Activated CD4-positive, alpha-beta memory T cell treated with anti-CD3 and anti-CD28 coated beads, Interleukin-2, amount 10 ng/mL, durations not matched to agents 7 days and 5 days (primary cell): ENCODE data around the gene ITK. TPM values are rescaled to one million over a fixed set of nuclear protein-coding genes. Genes with fewer than 3 reads are reported as not detected.

Source experiments
- CTCF ChIA-PET: fragments of 350-600 bp; sonication (Branson Sonifier 250); formaldehyde crosslinking; loops from one replicate; lab custom pipeline; 2021; ENCODE audit warnings: antibody characterized with exemption, inconsistent platforms; lab: Charles Lee
- POLR2A ChIA-PET: fragments of 350-600 bp; sonication (Branson Sonifier 250); formaldehyde crosslinking; loops from one replicate; lab custom pipeline; 2021; ENCODE audit warnings: antibody characterized with exemption; lab: Charles Lee
- DNase-seq: peaks from one replicate; pipeline ENCODE4 v3.0.0-alpha.2; 2020
- H3K27ac Mint-ChIP-seq: one replicate; pipeline ENCODE4 v1.8.0; 2021; ENCODE audit warnings: mild to moderate bottlenecking, mixed read lengths
- H3K27me3 Mint-ChIP-seq: one replicate; pipeline ENCODE4 v1.8.0; 2021; ENCODE audit warnings: mixed read lengths
- H3K36me3 Mint-ChIP-seq: one replicate; pipeline ENCODE4 v1.8.0; 2021; ENCODE audit warnings: low read depth, mixed read lengths
- H3K4me1 Mint-ChIP-seq: one replicate; pipeline ENCODE4 v1.8.0; 2021; ENCODE audit warnings: mixed read lengths
- H3K4me3 Mint-ChIP-seq: one replicate; pipeline ENCODE4 v1.8.0; 2021; ENCODE audit warnings: mild to moderate bottlenecking, mixed read lengths
- H3K9me3 Mint-ChIP-seq: one replicate; pipeline ENCODE4 v1.8.0; 2021; ENCODE audit warnings: mixed read lengths
- total RNA-seq, 2 experiments: library from RNA; stranded (reverse); gene quantifications; one replicate each; pipeline ENCODE4 v1.2.3, GENCODE V29; 2021

ITK gene
- total RNA-seq = 100 to 1,000 TPM; 247 to 249 TPM

GRCh38 chr5:157180374-157181264 lies at the start of gene ITK:
TSS of gene ITK (plus strand) at chr5:157180840. CDS start at chr5:157180978, 138 bp downstream.
- Mint-ChIP-seq H3K4me3 (peak within 1 kb of the TSS; percentile 94), H3K27me3 (no peaks in the 10 kb centered on the region), H3K4me1 (peaks cover 49% of the 10 kb centered on the region), H3K36me3 (peaks cover 52% of the 10 kb centered on the region), H3K9me3 (no peaks in the 10 kb centered on the region), H3K27ac (peak within 1 kb of the TSS; percentile 99)
- ChIA-PET CTCF (interaction anchor here (0.7 to 3.4 kb wide), 6 partner anchors 9 to 73 kb away, joined by 3 to 19 read pairs (median 6); no protein-coding TSS in a partner anchor), POLR2A (interaction anchor here (0.6 to 20.6 kb wide), 22 partner anchors 13 to 126 kb away, joined by 3 to 301 read pairs (median 6); partner anchors contain the start of genes GARIN3 and MED7)
- peak; percentile 67 for DNase-seq

GRCh38 chr5:157130925-157131324 lies 49.7 kb upstream of the ITK start:
- no peak overlapping the region for H3K4me3 Mint-ChIP-seq
- H3K27me3 Mint-ChIP-seq = peaks cover 2% of the 10 kb centered on the region
- ChIA-PET CTCF (interaction anchor here (0.7 to 3.9 kb wide), 11 partner anchors 9 to 1207 kb away, joined by 3 to 25 read pairs (median 5); partner anchors contain the start of genes HAVCR2 and MED7), POLR2A (interaction anchor here (3.0 kb wide), 1 partner anchor 11 kb away, joined by 21 read pairs; the partner anchor contains the start of gene MED7)
- peaks cover 26% of the 10 kb centered on the region for H3K4me1 Mint-ChIP-seq
- no peak overlapping the region for H3K27ac Mint-ChIP-seq
- DNase-seq = no peak
- peaks cover 10% of the 10 kb centered on the region for H3K36me3 Mint-ChIP-seq
- no peaks in the 10 kb centered on the region for H3K9me3 Mint-ChIP-seq

- ChIA-PET POLR2A (interaction anchor here (0.5 to 3.0 kb wide), 8 partner anchors 10 to 245 kb away, joined by 3 to 21 read pairs (median 4); partner anchors contain the start of genes HAVCR2 and MED7), CTCF (interaction anchor here (1.0 to 3.9 kb wide), 23 partner anchors 9 to 1188 kb away, joined by 3 to 25 read pairs (median 5); partner anchors contain the start of genes HAVCR2 and MED7)
- H3K36me3 Mint-ChIP-seq = peaks cover 21% of the 10 kb centered on the region
- no peak for DNase-seq
- H3K27me3 Mint-ChIP-seq = no peaks in the 10 kb centered on the region
- no peak overlapping the region for H3K4me3 Mint-ChIP-seq
- no peaks in the 10 kb centered on the region for H3K9me3 Mint-ChIP-seq
- H3K4me1 Mint-ChIP-seq = peaks cover 30% of the 10 kb centered on the region
- no peak overlapping the region for H3K27ac Mint-ChIP-seq
Observed at GRCh38 chr5:157132281-157132612, 48.4 kb upstream of the ITK start.

DNA sequence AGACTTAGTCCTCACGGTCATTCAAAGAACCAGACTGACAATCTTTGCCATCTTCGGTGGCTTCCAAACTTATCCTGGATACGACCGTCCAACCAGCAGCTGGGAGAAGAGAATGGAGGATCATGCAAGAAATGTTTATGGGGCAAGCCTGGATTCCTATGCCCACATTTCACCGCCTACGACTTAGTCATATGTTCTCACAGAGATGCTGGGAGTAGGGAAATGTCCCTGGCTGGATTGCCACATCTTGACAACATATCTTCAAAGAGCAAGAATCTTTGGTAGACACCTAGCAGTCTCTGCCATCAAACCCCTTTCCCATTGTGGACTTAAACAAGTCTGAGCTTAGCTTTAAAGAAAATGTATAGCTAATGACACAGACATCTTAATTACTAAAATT lies 42.9 kb upstream of the ITK start:
- DNase-seq = no peak
- ChIA-PET POLR2A (no interaction called here), CTCF (no interaction called here)
- Mint-ChIP-seq H3K27me3 (no peaks in the 10 kb centered on the region), H3K36me3 (peaks cover 63% of the 10 kb centered on the region), H3K27ac (no peak overlapping the region), H3K4me3 (no peak overlapping the region), H3K9me3 (no peaks in the 10 kb centered on the region), H3K4me1 (peaks cover 41% of the 10 kb centered on the region)

GRCh38 chr5:157142317-157143126 lies 38.1 kb upstream of the ITK start, which contains the start of gene MED7:
TSS of gene MED7 (minus strand) at chr5:157142865. CDS start at chr5:157139431, 3,434 bp downstream.
- Mint-ChIP-seq H3K4me1 (peaks cover 43% of the 10 kb centered on the region), H3K9me3 (no peaks in the 10 kb centered on the region), H3K4me3 (peak within 1 kb of the TSS; percentile 90), H3K27me3 (no peaks in the 10 kb centered on the region), H3K27ac (peak within 1 kb of the TSS; percentile 98), H3K36me3 (peaks cover 43% of the 10 kb centered on the region)
- ChIA-PET CTCF (interaction anchor here (0.8 to 3.1 kb wide), 27 partner anchors 10 to 306 kb away, joined by 3 to 25 read pairs (median 4); partner anchors contain the start of genes HAVCR2 and ITK), POLR2A (interaction anchor here (0.6 to 4.1 kb wide), 62 partner anchors 10 to 713 kb away, joined by 3 to 74 read pairs (median 7); partner anchors contain the start of genes CYFIP2, HAVCR1, HAVCR2 and ITK)
- DNase-seq = peak; percentile 96

DNA sequence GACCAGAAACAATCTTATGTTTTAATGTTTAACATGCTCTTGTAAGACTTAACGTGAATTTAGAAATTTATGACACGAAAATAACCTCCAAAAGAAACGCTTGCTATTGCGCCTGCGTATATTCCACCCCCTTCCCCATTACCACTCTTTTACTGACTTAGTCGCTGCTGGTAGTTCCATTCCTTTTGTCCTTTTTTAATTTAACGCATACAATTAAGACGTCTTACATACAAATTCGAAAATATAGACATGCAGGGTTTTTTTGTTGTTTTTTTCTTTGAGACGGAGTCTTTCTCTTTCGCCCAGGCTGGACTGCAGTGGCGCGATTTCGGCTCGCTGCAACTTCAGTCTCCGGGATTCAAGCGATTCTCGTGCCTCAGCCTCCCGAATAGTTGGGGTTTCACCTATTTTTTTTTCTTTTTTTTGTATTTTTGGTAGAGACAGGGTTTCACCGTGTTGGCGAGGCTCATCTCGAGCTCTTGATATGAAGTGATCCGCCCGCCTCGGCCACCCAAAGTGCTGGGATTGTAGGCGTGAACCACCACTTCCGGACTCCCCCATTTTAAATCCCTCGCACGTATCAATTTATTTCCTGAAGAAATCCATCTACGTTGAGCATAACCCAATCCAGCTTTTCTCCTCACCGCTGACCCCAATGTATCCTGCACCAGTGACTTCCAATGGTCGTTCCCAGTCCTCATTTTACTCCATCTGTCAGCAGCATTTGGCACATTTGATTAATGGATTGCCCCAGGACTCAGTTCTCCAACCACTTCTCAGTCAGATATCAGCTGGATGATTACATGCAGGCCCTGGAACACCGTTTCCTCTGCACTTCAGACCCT lies 37.3 kb upstream of the ITK start:
- POLR2A ChIA-PET = interaction anchor here (0.7 to 4.1 kb wide), 57 partner anchors 11 to 712 kb away, joined by 3 to 74 read pairs (median 8); partner anchors contain the start of genes CYFIP2, HAVCR1, HAVCR2 and ITK
- H3K4me3 Mint-ChIP-seq = peak overlapping the region; percentile 90
- DNase-seq = peak; percentile 60
- H3K36me3 Mint-ChIP-seq = peaks cover 35% of the 10 kb centered on the region
- H3K9me3 Mint-ChIP-seq = no peaks in the 10 kb centered on the region
- H3K27me3 Mint-ChIP-seq = no peaks in the 10 kb centered on the region
- CTCF ChIA-PET = interaction anchor here (0.8 to 3.1 kb wide), 22 partner anchors 11 to 307 kb away, joined by 3 to 25 read pairs (median 4); partner anchors contain the start of gene HAVCR2
- peaks cover 48% of the 10 kb centered on the region for H3K4me1 Mint-ChIP-seq
- peak overlapping the region; percentile 98 for H3K27ac Mint-ChIP-seq

GRCh38 chr5:157148734-157149615 lies 31.7 kb upstream of the ITK start:
- Mint-ChIP-seq H3K4me1 (peaks cover 36% of the 10 kb centered on the region), H3K27me3 (no peaks in the 10 kb centered on the region), H3K4me3 (no peak overlapping the region), H3K9me3 (no peaks in the 10 kb centered on the region), H3K27ac (peak overlapping the region; percentile 33), H3K36me3 (no peaks in the 10 kb centered on the region)
- POLR2A ChIA-PET = interaction anchor here (0.9 to 3.0 kb wide), 18 partner anchors 11 to 164 kb away, joined by 3 to 17 read pairs (median 5); partner anchors contain the start of gene ITK
- CTCF ChIA-PET = interaction anchor here (0.7 to 3.7 kb wide), 32 partner anchors 8 to 179 kb away, joined by 3 to 27 read pairs (median 6); partner anchors contain the start of genes CYFIP2 and ITK
- peak; percentile 85 for DNase-seq

DNA sequence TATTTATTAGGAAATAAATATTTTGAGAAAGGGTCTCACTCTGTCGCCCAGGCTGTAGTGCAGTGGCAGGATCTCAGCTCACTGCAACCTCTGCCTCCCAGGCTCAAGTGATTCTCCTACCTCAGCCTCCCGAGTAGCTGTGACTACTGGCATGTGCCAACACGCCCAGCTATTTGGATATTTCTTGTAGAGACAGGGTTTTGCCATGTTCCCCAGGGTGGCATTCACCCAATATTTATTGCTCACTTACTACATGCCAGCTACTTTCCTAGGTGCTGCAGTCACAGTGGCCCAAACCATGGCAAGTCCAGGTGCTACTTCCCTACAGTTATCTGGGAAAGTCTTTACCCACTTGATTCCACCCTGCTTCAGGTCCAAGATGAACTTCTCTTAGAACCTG lies 29.6 kb upstream of the ITK start:
- Mint-ChIP-seq H3K27me3 (no peaks in the 10 kb centered on the region), H3K36me3 (no peaks in the 10 kb centered on the region), H3K4me1 (peaks cover 52% of the 10 kb centered on the region), H3K9me3 (no peaks in the 10 kb centered on the region), H3K27ac (no peak overlapping the region), H3K4me3 (no peak overlapping the region)
- ChIA-PET CTCF (interaction anchor here (0.9 to 3.7 kb wide), 4 partner anchors 29 to 154 kb away, joined by 4 to 19 read pairs (median 4); partner anchors contain the start of gene ITK), POLR2A (interaction anchor here (0.8 to 3.0 kb wide), 3 partner anchors 16 to 140 kb away, joined by 3 to 15 read pairs (median 3); no protein-coding TSS in a partner anchor)
- DNase-seq = no peak

DNA sequence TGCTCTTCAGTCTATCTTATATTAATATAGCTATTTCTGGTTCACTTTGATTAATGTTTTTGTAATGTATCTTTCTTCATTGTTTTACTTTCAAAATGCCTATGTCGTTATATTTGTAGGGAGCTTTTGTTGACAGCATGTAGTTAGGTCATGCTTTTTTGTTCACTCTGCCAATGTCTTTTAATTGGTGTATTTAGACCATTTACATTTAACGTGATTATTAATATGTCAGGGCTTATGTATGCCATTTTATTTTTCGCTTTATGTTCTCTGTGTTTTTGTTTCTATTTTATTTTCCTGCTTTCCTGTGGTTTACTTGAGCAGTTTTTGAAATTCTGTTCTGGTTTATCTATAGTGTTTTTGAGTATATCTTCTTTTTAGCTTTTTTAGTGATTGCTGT lies 25.3 kb upstream of the ITK start:
- Mint-ChIP-seq H3K27ac (peak overlapping the region; percentile 95), H3K4me3 (peak overlapping the region; percentile 83), H3K9me3 (no peaks in the 10 kb centered on the region), H3K36me3 (no peaks in the 10 kb centered on the region), H3K4me1 (peaks cover 69% of the 10 kb centered on the region), H3K27me3 (no peaks in the 10 kb centered on the region)
- POLR2A ChIA-PET = interaction anchor here (0.7 to 7.2 kb wide), 19 partner anchors 10 to 241 kb away, joined by 3 to 106 read pairs (median 5); partner anchors contain the start of genes CYFIP2, GARIN3, ITK and MED7
- CTCF ChIA-PET = interaction anchor here (0.7 to 2.8 kb wide), 9 partner anchors 12 to 153 kb away, joined by 3 to 11 read pairs (median 3); partner anchors contain the start of genes ITK and MED7
- no peak for DNase-seq

DNA sequence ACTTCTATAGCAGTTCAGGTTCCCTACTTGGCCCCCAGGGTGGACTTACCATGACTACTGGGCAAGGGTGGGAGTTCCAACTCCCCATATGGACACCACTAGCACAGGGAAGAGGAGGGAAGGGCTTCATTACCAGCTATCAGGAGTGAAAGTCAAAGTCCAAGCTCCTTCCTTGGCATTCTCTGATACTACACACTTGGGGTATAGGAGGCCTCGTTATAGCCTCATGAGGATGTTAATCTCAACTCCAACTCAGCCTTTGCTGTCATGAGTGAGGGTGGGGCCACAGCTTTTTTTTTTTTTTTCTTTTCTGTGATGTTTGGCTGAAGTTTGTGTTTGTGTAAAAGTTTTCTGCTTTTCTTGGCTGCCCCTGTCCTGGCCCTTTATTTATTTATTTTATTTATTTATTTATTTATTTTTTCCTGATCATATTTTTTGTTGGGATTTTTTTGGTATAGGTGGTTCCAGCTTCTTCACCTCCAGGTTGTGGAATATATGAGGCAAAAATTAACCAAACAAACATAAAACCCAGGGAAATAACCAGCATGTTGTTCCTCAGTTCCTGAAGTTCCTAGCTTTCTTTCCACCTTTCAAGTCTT lies 23.2 kb upstream of the ITK start:
- no peak for DNase-seq
- H3K4me1 Mint-ChIP-seq = peaks cover 75% of the 10 kb centered on the region
- peak overlapping the region; percentile 0 for H3K4me3 Mint-ChIP-seq
- H3K27me3 Mint-ChIP-seq = no peaks in the 10 kb centered on the region
- H3K27ac Mint-ChIP-seq = peak overlapping the region; percentile 50
- CTCF ChIA-PET = interaction anchor here (0.5 to 1.9 kb wide), 7 partner anchors 8 to 1852 kb away, joined by 3 to 9 read pairs (median 3); partner anchors contain the start of gene MED7
- POLR2A ChIA-PET = interaction anchor here (0.6 to 7.2 kb wide), 11 partner anchors 9 to 95 kb away, joined by 3 to 106 read pairs (median 5); partner anchors contain the start of genes GARIN3, ITK and MED7
- H3K9me3 Mint-ChIP-seq = no peaks in the 10 kb centered on the region
- no peaks in the 10 kb centered on the region for H3K36me3 Mint-ChIP-seq
